ENCODE results near the gene ATXN2.
"Not testable (repeated sequence)": the region's sequence is repeated elsewhere in the genome, so short reads cannot be mapped to it uniquely, and the experiment has no call there.

Gene ATXN2

GRCh38 chr12:111507719-111508118, 91.4 kb downstream of the ATXN2 start:
- FAIRE-seq; DNase-seq (ENCODE audit: extremely low spot score, insufficient read length, low read depth): not testable (repeated sequence)

- DNase-seq (ENCODE audit: extremely low spot score, insufficient read length, low read depth); FAIRE-seq: not testable (repeated sequence)
Measured at GRCh38 chr12:111507258-111507657, 91.9 kb downstream of the ATXN2 start.

- FAIRE-seq (no peak), DNase-seq (ENCODE audit: extremely low spot score, insufficient read length, low read depth) (no peak)
Measured at GRCh38 chr12:111506260-111506659, 92.9 kb downstream of the ATXN2 start.

- no peak for DNase-seq (ENCODE audit: extremely low spot score, insufficient read length, low read depth)
- peak; percentile 41 for FAIRE-seq
Measured at GRCh38 chr12:111505601-111506036, 93.5 kb downstream of the ATXN2 start.

- no peak for DNase-seq (ENCODE audit: extremely low spot score, insufficient read length, low read depth)
- FAIRE-seq = no peak
Measured at GRCh38 chr12:111503116-111503515, 96.0 kb downstream of the ATXN2 start.

- DNase-seq (ENCODE audit: extremely low spot score, insufficient read length, low read depth) = no peak
- no peak for FAIRE-seq
Measured at GRCh38 chr12:111494676-111495075, 104.4 kb downstream of the ATXN2 start.

- FAIRE-seq; DNase-seq (ENCODE audit: extremely low spot score, insufficient read length, low read depth): not testable (repeated sequence)
Measured at GRCh38 chr12:111492979-111493378, 106.1 kb downstream of the ATXN2 start.

- DNase-seq (ENCODE audit: extremely low spot score, insufficient read length, low read depth) (no peak), FAIRE-seq (no peak)
Measured at GRCh38 chr12:111488798-111489197, 110.3 kb downstream of the ATXN2 start.

- DNase-seq (ENCODE audit: extremely low spot score, insufficient read length, low read depth) = no peak
- FAIRE-seq = no peak
Measured at GRCh38 chr12:111488271-111488670, 110.8 kb downstream of the ATXN2 start.

- FAIRE-seq (peak; percentile 38), DNase-seq (ENCODE audit: extremely low spot score, insufficient read length, low read depth) (no peak)
Measured at GRCh38 chr12:111482462-111482861, 116.7 kb downstream of the ATXN2 start.

- FAIRE-seq = no peak
- no peak for DNase-seq (ENCODE audit: extremely low spot score, insufficient read length, low read depth)
Measured at GRCh38 chr12:111471236-111471635, 127.9 kb downstream of the ATXN2 start.

GRCh38 chr12:111469401-111469800, 129.7 kb downstream of the ATXN2 start:
- no peak for FAIRE-seq
- no peak for DNase-seq (ENCODE audit: extremely low spot score, insufficient read length, low read depth)

GRCh38 chr12:111467857-111468241, 131.3 kb downstream of the ATXN2 start:
- FAIRE-seq (no peak), DNase-seq (ENCODE audit: extremely low spot score, insufficient read length, low read depth) (no peak)

- FAIRE-seq = no peak
- no peak for DNase-seq (ENCODE audit: extremely low spot score, insufficient read length, low read depth)
Measured at GRCh38 chr12:111467092-111467856, 131.8 kb downstream of the ATXN2 start.

GRCh38 chr12:111462210-111462769, 136.8 kb downstream of the ATXN2 start:
- FAIRE-seq (peak; percentile 81), DNase-seq (ENCODE audit: extremely low spot score, insufficient read length, low read depth) (no peak)

GRCh38 chr12:111460111-111460510, 139.0 kb downstream of the ATXN2 start:
- not testable (repeated sequence) for FAIRE-seq; DNase-seq (ENCODE audit: extremely low spot score, insufficient read length, low read depth)

GRCh38 chr12:111458546-111459172, 140.5 kb downstream of the ATXN2 start:
- DNase-seq (ENCODE audit: extremely low spot score, insufficient read length, low read depth) = no peak
- FAIRE-seq = no peak

GRCh38 chr12:111457577-111457976, 141.5 kb downstream of the ATXN2 start:
- no peak for FAIRE-seq
- DNase-seq (ENCODE audit: extremely low spot score, insufficient read length, low read depth) = no peak

GRCh38 chr12:111457071-111457470, 142.0 kb downstream of the ATXN2 start:
- DNase-seq (ENCODE audit: extremely low spot score, insufficient read length, low read depth) = no peak
- FAIRE-seq = no peak

GRCh38 chr12:111455448-111456320, 143.4 kb downstream of the ATXN2 start:
- FAIRE-seq (no peak), DNase-seq (ENCODE audit: extremely low spot score, insufficient read length, low read depth) (no peak)
